ENCODE data around the gene CTDSP1.

CTDSP1 gene

DNA sequence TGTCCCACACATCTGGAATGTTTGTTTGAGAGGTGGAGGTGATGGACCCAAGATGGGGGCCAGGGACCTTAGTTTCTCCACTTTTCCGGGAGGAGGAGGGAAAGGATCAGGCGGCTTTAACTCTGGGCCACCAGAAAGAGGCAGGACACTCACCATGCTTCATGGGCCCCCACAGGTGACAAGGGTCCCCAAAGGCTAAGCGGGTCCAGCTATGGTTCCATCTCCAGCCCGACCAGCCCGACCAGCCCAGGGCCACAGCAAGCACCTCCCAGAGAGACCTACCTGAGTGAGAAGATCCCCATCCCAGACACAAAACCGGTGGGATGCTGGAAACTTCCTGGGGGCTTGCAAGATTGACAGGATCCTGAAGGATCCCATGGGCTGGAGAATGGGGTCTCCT lies 16.9 kb upstream of the CTDSP1 start:
- no peak for DNase-seq (ENCODE audit: low read depth in 2 of 3, low spot score in 2 of 3)

DNA sequence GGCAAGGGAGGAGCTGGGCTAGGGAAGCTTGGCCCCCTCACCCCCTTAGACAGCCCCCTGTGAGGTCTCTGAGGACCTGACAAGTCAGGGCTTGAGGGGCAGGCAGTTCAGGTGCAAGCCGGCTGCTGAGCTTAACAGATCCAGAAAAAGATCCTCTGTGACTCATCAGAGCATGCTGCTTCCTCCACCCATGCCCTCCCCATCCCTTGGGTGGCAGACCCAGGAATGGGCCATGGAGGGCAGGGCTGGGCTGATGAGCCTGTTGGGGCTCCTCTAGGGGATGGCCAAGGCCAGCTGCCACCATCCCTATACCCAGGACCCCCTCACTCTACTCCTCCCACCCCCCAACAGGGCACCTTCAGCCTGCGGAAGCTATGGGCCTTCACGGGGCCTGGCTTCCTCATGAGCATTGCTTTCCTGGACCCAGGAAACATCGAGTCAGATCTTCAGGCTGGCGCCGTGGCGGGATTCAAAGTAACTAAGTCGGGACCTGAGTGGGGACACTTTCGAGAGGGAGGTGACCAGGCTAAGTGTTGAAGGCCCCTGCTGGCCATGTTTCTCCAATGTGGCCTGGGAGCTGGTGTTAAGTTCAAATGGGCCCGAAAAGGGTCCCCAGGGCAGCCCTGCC lies 15.7 kb upstream of the CTDSP1 start:
- no peak for DNase-seq (ENCODE audit: low read depth in 2 of 3, low spot score in 2 of 3)

DNA sequence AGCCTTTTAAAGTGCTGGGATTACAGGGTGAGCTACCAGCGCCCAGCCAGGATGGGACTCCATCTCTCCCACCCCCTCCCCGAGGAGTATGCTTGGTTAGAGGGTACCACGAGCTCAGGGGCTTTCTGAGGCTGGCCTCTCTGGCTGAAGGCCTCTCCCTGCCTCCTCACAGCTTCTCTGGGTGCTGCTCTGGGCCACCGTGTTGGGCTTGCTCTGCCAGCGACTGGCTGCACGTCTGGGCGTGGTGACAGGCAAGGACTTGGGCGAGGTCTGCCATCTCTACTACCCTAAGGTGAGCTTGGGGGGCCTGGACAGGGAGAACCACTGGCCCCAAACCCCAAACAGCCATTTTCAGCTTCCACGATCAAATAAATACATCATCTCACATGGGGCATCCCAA lies 14.7 kb upstream of the CTDSP1 start:
- no peak for DNase-seq (ENCODE audit: low read depth in 2 of 3, low spot score in 2 of 3)

GRCh38 chr2:218386505-218387368 lies 12.9 kb upstream of the CTDSP1 start:
- DNase-seq (ENCODE audit: low read depth in 2 of 3, low spot score in 2 of 3): no peak

DNA sequence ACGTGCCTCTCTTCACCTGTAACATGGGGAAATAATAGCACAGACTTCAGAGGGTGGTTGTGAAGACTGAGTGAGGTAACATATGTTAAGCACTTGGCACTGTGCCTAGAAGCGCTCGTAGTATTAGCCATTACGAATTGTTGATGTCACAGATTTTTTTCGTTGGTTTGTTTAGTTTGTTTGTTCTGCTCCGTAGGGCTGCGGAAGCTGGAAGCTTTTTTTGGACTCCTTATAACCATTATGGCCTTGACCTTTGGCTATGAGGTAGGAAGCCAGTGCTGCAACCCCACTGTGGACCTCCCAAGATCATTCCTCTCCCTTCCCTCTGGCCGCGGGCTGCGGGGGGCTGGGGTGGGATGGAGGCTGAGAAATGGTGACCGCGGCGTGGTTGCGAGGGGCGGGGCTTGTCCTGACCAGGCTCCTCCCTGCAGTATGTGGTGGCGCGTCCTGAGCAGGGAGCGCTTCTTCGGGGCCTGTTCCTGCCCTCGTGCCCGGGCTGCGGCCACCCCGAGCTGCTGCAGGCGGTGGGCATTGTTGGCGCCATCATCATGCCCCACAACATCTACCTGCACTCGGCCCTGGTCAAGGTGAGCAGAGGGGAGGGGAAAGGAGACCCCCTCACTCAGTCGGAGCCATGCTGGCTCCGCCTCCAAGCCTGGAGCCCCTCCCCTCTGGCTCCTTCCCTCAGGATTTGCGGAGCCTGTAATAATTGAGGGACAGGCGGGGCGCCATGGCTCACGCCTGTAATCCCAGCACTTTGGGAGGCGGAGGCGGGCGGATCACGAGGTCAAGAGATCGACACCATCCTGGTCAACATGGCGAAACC lies 12.1 kb upstream of the CTDSP1 start:
- DNase-seq (ENCODE audit: low read depth in 2 of 3, low spot score in 2 of 3): no peak

GRCh38 chr2:218389333-218390150 lies 10.1 kb upstream of the CTDSP1 start:
- no peak for DNase-seq (ENCODE audit: low read depth in 2 of 3, low spot score in 2 of 3)

GRCh38 chr2:218391202-218391601 lies 8.5 kb upstream of the CTDSP1 start:
- no peak for DNase-seq (ENCODE audit: low read depth in 2 of 3, low spot score in 2 of 3)

- DNase-seq (ENCODE audit: low read depth in 2 of 3, low spot score in 2 of 3): no peak
Measured at GRCh38 chr2:218392459-218392858, 7.2 kb upstream of the CTDSP1 start.

DNA sequence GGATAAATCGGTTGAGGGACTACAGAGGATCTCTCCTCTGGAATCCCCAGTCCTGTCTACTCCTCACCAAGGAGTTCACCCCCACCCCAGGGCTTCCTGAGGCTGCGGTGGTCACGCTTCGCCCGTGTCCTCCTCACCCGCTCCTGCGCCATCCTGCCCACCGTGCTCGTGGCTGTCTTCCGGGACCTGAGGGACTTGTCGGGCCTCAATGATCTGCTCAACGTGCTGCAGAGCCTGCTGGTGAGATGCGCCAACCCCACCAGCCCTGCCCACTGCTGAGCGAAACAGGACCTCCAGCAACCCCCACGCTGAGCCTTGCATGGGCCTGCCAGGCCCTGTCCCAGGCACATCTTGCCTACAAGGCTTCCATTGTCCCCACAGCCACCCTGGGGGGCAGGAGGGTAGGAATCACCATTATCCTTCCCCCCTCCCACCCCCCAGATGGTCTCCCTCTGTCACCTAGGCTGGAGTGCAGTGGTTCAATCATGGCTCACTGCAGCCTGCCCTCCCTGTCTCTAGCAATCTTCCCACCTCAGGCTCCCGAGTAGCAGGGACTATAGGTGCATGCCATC lies 6.7 kb upstream of the CTDSP1 start:
- DNase-seq (ENCODE audit: low read depth in 2 of 3, low spot score in 2 of 3): no peak

GRCh38 chr2:218393750-218394290 lies 5.8 kb upstream of the CTDSP1 start:
- DNase-seq (ENCODE audit: low read depth in 2 of 3, low spot score in 2 of 3): no peak

- no peak for DNase-seq (ENCODE audit: low read depth in 2 of 3, low spot score in 2 of 3)
Measured at GRCh38 chr2:218394298-218395089, 5.2 kb upstream of the CTDSP1 start.

DNA sequence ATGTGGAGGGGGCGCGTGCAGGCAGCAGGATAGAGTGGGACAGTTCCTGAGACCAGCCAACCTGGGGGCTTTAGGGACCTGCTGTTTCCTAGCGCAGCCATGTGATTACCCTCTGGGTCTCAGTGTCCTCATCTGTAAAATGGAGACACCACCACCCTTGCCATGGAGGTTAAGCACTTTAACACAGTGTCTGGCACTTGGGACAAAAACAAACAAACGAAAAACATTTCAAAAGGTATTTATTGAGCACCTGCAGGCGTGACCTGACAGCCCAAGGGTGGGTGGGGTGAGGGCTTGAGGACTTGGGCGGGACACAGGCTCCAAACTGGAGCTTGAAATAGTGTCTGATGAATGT lies 4.6 kb upstream of the CTDSP1 start:
- DNase-seq (ENCODE audit: low read depth in 2 of 3, low spot score in 2 of 3): no peak

- DNase-seq (ENCODE audit: low read depth in 2 of 3, low spot score in 2 of 3): no peak
Measured at GRCh38 chr2:218395456-218395825, 4.2 kb upstream of the CTDSP1 start.

GRCh38 chr2:218395826-218396687 lies 3.6 kb upstream of the CTDSP1 start:
- peak; percentile 76 to 87 (median 83) for DNase-seq (ENCODE audit: low read depth in 2 of 3, low spot score in 2 of 3)

- no peak for DNase-seq (ENCODE audit: low read depth in 2 of 3, low spot score in 2 of 3)
Measured at GRCh38 chr2:218396688-218397462, 2.8 kb upstream of the CTDSP1 start.

DNA sequence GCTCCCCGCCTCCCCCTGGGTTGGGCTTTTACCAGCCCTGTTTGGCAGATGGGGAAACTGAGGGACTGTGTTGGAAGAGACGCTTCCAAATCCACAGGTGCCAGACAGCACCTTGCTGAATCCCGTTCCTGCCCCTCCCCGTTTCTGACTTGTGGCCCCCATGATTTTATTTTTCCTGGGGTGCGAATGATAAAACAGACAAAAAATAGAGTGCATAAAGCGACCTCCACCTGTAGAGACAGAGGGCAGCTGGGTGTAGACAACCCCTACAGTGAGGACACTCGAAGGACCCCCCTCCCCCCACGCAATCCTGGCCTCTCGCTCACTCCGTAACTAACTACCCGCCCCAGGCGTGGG lies 2.2 kb upstream of the CTDSP1 start:
- DNase-seq (ENCODE audit: low read depth in 2 of 3, low spot score in 2 of 3): no peak

GRCh38 chr2:218397820-218398436 lies 1.7 kb upstream of the CTDSP1 start:
- DNase-seq (ENCODE audit: low read depth in 2 of 3, low spot score in 2 of 3): peak in 2 of 3 experiments; percentile 36 to 41

All from activated CD8-positive, alpha-beta memory T cell treated with anti-CD3 and anti-CD28 coated beads for 48 hours (primary cell).